Astrocyte (in vitro differentiated cells and primary cell): Measurements from ENCODE around the gene BRWD1. TPM values are rescaled to one million over a fixed set of nuclear protein-coding genes. Genes with fewer than 3 reads are reported as not detected.
A peak's percentile ranks its signal among the peaks of the same experiment; 100 is the strongest.

Source experiments
- DNase-seq: peaks from one replicate; pipeline ENCODE4 v3.0.0-alpha.2; 2010; ENCODE audit warnings: low read depth
- FAIRE-seq: peaks from 2 replicates; lab custom pipeline; 2011; peaks lifted over from hg19 to GRCh38; lab: Jason Lieb, UNC
- H2AFZ ChIP-seq: 2 replicates; pipeline ENCODE4 v1.6.0; 2012; ENCODE audit warnings: low read depth, low read length, inconsistent platforms
- H3K27ac ChIP-seq: 2 replicates; pipeline ENCODE4 v1.5.1; 2011; ENCODE audit warnings: low read depth, low read length, inconsistent platforms
- H3K27me3 ChIP-seq: 2 replicates; pipeline ENCODE4 v1.6.0; 2011; ENCODE audit warnings: low read length, inconsistent platforms; ENCODE audit not compliant: insufficient read depth
- H3K36me3 ChIP-seq: 2 replicates; pipeline ENCODE4 v1.5.1; 2011; ENCODE audit warnings: low read length, inconsistent platforms; ENCODE audit not compliant: insufficient read depth
- H3K4me1 ChIP-seq: 2 replicates; pipeline ENCODE4 v1.5.1; 2011; ENCODE audit warnings: low read length, inconsistent platforms; ENCODE audit not compliant: insufficient read depth
- H3K4me2 ChIP-seq: 2 replicates; pipeline ENCODE4 v1.6.0; 2012; ENCODE audit warnings: low read length, inconsistent platforms
- H3K4me3 ChIP-seq: 2 replicates; pipeline ENCODE4 v1.5.1; 2011; ENCODE audit warnings: low read depth, mild to moderate bottlenecking, low read length, inconsistent platforms; ENCODE audit not compliant: insufficient read depth
- H3K79me2 ChIP-seq: 2 replicates; pipeline ENCODE4 v1.6.0; 2012; ENCODE audit warnings: mild to moderate bottlenecking, low read length, inconsistent platforms; ENCODE audit not compliant: insufficient read depth
- H3K9ac ChIP-seq: 2 replicates; pipeline ENCODE4 v1.6.0; 2012; ENCODE audit warnings: mild to moderate bottlenecking, low read length, inconsistent platforms
- H3K9me3 ChIP-seq: 2 replicates; pipeline ENCODE4 v1.5.1; 2012; ENCODE audit warnings: low read depth, mild to moderate bottlenecking, low read length, inconsistent platforms; ENCODE audit not compliant: insufficient read depth
- H4K20me1 ChIP-seq: 2 replicates; pipeline ENCODE4 v1.6.0; 2012; ENCODE audit warnings: low read length, inconsistent platforms; ENCODE audit not compliant: insufficient read depth
- H3K27ac Mint-ChIP-seq: one replicate; pipeline ENCODE4 v1.8.0; 2021; ENCODE audit warnings: mild to moderate bottlenecking, mixed read lengths; ENCODE audit not compliant: unreplicated experiment
- H3K27me3 Mint-ChIP-seq: one replicate; pipeline ENCODE4 v1.8.0; 2021; ENCODE audit warnings: low read depth, mixed read lengths; ENCODE audit not compliant: unreplicated experiment
- H3K36me3 Mint-ChIP-seq: one replicate; pipeline ENCODE4 v1.8.0; 2021; ENCODE audit warnings: low read depth, mixed read lengths; ENCODE audit not compliant: unreplicated experiment
- H3K4me1 Mint-ChIP-seq: one replicate; pipeline ENCODE4 v1.8.0; 2021; ENCODE audit warnings: low read depth, mixed read lengths; ENCODE audit not compliant: unreplicated experiment
- H3K4me3 Mint-ChIP-seq: one replicate; pipeline ENCODE4 v1.8.0; 2021; ENCODE audit warnings: mild to moderate bottlenecking, moderate library complexity, mixed read lengths; ENCODE audit not compliant: unreplicated experiment
- H3K9me3 Mint-ChIP-seq: one replicate; pipeline ENCODE4 v1.8.0; 2021; ENCODE audit warnings: mild to moderate bottlenecking, mixed read lengths; ENCODE audit not compliant: unreplicated experiment
- CTCF ChIP-seq: IDR thresholded peaks from 2 replicates; pipeline ENCODE4 v1.5.1; 2011; ENCODE audit warnings: low read depth, mild to moderate bottlenecking, inconsistent platforms, low read length, moderate library complexity; ENCODE audit not compliant: insufficient read depth
- EZH2 ChIP-seq: IDR thresholded peaks from 2 replicates; pipeline ENCODE4 v1.6.1; 2012; ENCODE audit warnings: mild to moderate bottlenecking, low read length, inconsistent platforms; ENCODE audit not compliant: insufficient read depth
- total RNA-seq: library from RNA; stranded (reverse); gene quantifications from 2 replicates; pipeline ENCODE4 v1.2.1, GENCODE V29; 2021

BRWD1 gene
- total RNA-seq, 1 donor from 2014 or later, result 28.1 TPM

GRCh38 chr21:39193380-39193779 lies 120.1 kb downstream of the BRWD1 start:
- no peak overlapping the region for H3K4me3 ChIP-seq
- FAIRE-seq, result no peak
- H4K20me1 ChIP-seq, result peaks cover 6% of the 10 kb centered on the region
- Mint-ChIP-seq H3K4me3 (no peak overlapping the region), H3K36me3 (peaks cover 14% of the 10 kb centered on the region), H3K9me3 (no peaks in the 10 kb centered on the region), H3K27ac (no peak overlapping the region), H3K27me3 (no peaks in the 10 kb centered on the region), H3K4me1 (peaks cover 13% of the 10 kb centered on the region)
- H3K9ac ChIP-seq, result no peak overlapping the region
- no peaks in the 10 kb centered on the region for H3K9me3 ChIP-seq
- TF ChIP-seq CTCF (no peak), EZH2 (no peak)
- H3K36me3 ChIP-seq, result peaks cover 25% of the 10 kb centered on the region
- H3K79me2 ChIP-seq, result no peaks in the 10 kb centered on the region
- H3K4me1 ChIP-seq, result peaks cover 12% of the 10 kb centered on the region
- H3K4me2 ChIP-seq, result no peak overlapping the region
- no peak overlapping the region for H3K27ac ChIP-seq
- no peaks in the 10 kb centered on the region for H3K27me3 ChIP-seq
- no peak for DNase-seq
- H2AFZ ChIP-seq, result no peak overlapping the region

- FAIRE-seq, result no peak
- Mint-ChIP-seq H3K36me3 (peaks cover 8% of the 10 kb centered on the region), H3K4me3 (no peak overlapping the region), H3K27me3 (no peaks in the 10 kb centered on the region), H3K9me3 (no peaks in the 10 kb centered on the region), H3K4me1 (peaks cover 34% of the 10 kb centered on the region), H3K27ac (peak overlapping the region; percentile 24)
- TF ChIP-seq EZH2, result no peak
- TF ChIP-seq CTCF, result no peak
- Histone ChIP-seq H3K4me2 (peak overlapping the region; percentile 65), H3K79me2 (no peaks in the 10 kb centered on the region), H2AFZ (no peak overlapping the region), H3K9me3 (no peaks in the 10 kb centered on the region), H3K27ac (peak overlapping the region; percentile 70), H3K9ac (no peak overlapping the region), H3K27me3 (no peaks in the 10 kb centered on the region), H4K20me1 (no peaks in the 10 kb centered on the region), H3K4me1 (peaks cover 12% of the 10 kb centered on the region), H3K36me3 (peaks cover 7% of the 10 kb centered on the region), H3K4me3 (no peak overlapping the region)
- peak; percentile 52 for DNase-seq
Observed at GRCh38 chr21:39189857-39190604, 123.4 kb downstream of the BRWD1 start.

- Mint-ChIP-seq H3K4me1 (peaks cover 34% of the 10 kb centered on the region), H3K4me3 (no peak overlapping the region), H3K27ac (peak overlapping the region; percentile 4), H3K27me3 (no peaks in the 10 kb centered on the region), H3K36me3 (peaks cover 2% of the 10 kb centered on the region), H3K9me3 (no peaks in the 10 kb centered on the region)
- H3K4me2 ChIP-seq, result no peak overlapping the region
- FAIRE-seq (no peak), DNase-seq (no peak)
- TF ChIP-seq CTCF (no peak), EZH2 (no peak)
- H2AFZ ChIP-seq, result no peak overlapping the region
- H3K4me3 ChIP-seq, result no peak overlapping the region
- H3K79me2 ChIP-seq, result no peaks in the 10 kb centered on the region
- H3K4me1 ChIP-seq, result peaks cover 17% of the 10 kb centered on the region
- no peaks in the 10 kb centered on the region for H3K36me3 ChIP-seq
- H4K20me1 ChIP-seq, result no peaks in the 10 kb centered on the region
- H3K27ac ChIP-seq, result no peak overlapping the region
- no peaks in the 10 kb centered on the region for H3K9me3 ChIP-seq
- H3K9ac ChIP-seq, result no peak overlapping the region
- H3K27me3 ChIP-seq, result no peaks in the 10 kb centered on the region
Observed at GRCh38 chr21:39188521-39189139, 124.8 kb downstream of the BRWD1 start.
